Measurements from ENCODE around the gene ISY1.
"Not testable (repeated sequence)": the region's sequence is repeated elsewhere in the genome, so short reads cannot be mapped to it uniquely, and the experiment has no call there.

The ISY1 gene

DNA sequence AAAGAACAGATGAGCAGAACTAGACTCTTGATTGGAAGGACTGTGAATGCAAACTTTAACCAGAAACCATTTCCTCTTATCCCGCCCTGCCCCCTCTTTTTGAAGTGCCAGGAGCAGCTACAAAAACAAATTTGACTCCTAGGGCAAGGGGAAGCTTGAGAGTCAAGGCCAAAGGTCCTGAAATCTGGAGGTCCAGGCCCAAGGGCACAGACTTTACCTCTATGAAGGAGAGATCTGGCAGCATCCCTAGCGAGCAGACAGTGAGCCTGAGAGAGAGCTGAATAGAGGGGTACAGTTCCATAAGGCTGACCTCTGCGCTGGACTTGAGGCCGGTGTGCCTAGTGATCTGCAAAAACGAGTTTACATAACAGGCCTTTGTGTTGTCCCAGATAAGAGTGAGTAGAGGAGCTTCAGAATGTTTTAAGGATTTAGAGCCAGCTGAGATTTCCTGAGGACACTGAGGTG is 44.3 kb downstream of the ISY1 start:
- Histone ChIP-seq H3K36me3 (ENCODE audit: insufficient read depth, low read length) (peaks cover 18% of the 10 kb centered on the region; the same call in 1 of the 2 replicates), H4K20me1 (ENCODE audit: insufficient read depth, low read length) (no peaks in the 10 kb centered on the region), H3K79me2 (ENCODE audit: insufficient read depth, low read length) (peaks cover 14% of the 10 kb centered on the region), H3K4me1 (ENCODE audit: insufficient read depth, low read length, severe bottlenecking) (peaks cover 56% of the 10 kb centered on the region), H3K27ac (ENCODE audit: low read depth, low read length, poor library complexity, severe bottlenecking) (peak overlapping the region; percentile 86), H3K9me2 (ENCODE audit: low read depth, low read length) (no peaks in the 10 kb centered on the region), H3K4me2 (ENCODE audit: low read length) (peak overlapping the region; percentile 8; the same call in 1 of the 2 replicates), H3F3A (ENCODE audit: insufficient read depth, low read length) (no peaks in the 10 kb centered on the region), H3K27me3 (ENCODE audit: insufficient read depth, low read length) (no peaks in the 10 kb centered on the region), H3K9me3 (ENCODE audit: low read length) (no peaks in the 10 kb centered on the region), H3K9ac (ENCODE audit: low read length) (no peak overlapping the region; the same call in 1 of the 2 replicates), H3K4me3 (ENCODE audit: low read depth, low read length, poor library complexity, severe bottlenecking) (no peak overlapping the region), H2AFZ (ENCODE audit: low read length) (no peak overlapping the region)
- TF ChIP-seq EZH2 (IDR thresholded peaks at IDR 0.05; ENCODE audit: borderline replicate concordance, low read length): no peak
- TF ChIP-seq, protein P1, sequence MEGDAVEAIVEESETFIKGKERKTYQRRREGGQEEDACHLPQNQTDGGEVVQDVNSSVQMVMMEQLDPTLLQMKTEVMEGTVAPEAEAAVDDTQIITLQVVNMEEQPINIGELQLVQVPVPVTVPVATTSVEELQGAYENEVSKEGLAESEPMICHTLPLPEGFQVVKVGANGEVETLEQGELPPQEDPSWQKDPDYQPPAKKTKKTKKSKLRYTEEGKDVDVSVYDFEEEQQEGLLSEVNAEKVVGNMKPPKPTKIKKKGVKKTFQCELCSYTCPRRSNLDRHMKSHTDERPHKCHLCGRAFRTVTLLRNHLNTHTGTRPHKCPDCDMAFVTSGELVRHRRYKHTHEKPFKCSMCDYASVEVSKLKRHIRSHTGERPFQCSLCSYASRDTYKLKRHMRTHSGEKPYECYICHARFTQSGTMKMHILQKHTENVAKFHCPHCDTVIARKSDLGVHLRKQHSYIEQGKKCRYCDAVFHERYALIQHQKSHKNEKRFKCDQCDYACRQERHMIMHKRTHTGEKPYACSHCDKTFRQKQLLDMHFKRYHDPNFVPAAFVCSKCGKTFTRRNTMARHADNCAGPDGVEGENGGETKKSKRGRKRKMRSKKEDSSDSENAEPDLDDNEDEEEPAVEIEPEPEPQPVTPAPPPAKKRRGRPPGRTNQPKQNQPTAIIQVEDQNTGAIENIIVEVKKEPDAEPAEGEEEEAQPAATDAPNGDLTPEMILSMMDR (IDR thresholded peaks at IDR 0.05; ENCODE audit: low read length): no peak

DNA sequence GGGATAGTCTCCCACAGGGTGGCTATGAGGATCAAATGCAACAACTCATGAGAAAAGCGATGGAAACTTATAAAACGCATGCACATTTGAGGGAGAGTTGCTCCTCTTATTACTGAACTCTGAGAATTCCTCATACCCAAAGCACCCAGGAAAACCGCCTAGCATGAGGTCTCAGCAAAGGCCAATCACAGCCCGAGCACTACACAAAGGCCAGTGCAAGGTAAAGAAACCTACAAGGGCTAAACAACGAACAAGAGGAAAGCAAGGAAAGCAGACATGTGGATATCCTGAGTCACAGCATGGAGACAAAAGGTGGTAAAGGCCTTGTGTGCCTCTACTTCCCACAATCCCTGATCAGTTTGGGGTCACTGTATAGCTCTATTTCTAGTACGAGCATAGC is 46.4 kb downstream of the ISY1 start:
- Histone ChIP-seq H3K27ac (ENCODE audit: low read depth, low read length, poor library complexity, severe bottlenecking) (no peak overlapping the region), H3K4me1 (ENCODE audit: insufficient read depth, low read length, severe bottlenecking) (peaks cover 47% of the 10 kb centered on the region), H3K4me3 (ENCODE audit: low read depth, low read length, poor library complexity, severe bottlenecking) (no peak overlapping the region), H3K27me3 (ENCODE audit: insufficient read depth, low read length) (no peaks in the 10 kb centered on the region), H3K79me2 (ENCODE audit: insufficient read depth, low read length) (peaks cover 6% of the 10 kb centered on the region), H3K4me2 (ENCODE audit: low read length) (no peak overlapping the region), H3K9me3 (ENCODE audit: low read length) (no peaks in the 10 kb centered on the region), H3K9ac (ENCODE audit: low read length) (no peak overlapping the region), H2AFZ (ENCODE audit: low read length) (no peak overlapping the region), H3K36me3 (ENCODE audit: insufficient read depth, low read length) (peaks cover 18% of the 10 kb centered on the region; the same call in 1 of the 2 replicates), H4K20me1 (ENCODE audit: insufficient read depth, low read length) (no peaks in the 10 kb centered on the region), H3F3A (ENCODE audit: insufficient read depth, low read length) (no peaks in the 10 kb centered on the region), H3K9me2 (ENCODE audit: low read depth, low read length) (no peaks in the 10 kb centered on the region)
- no peak for TF ChIP-seq EZH2 (IDR thresholded peaks at IDR 0.05; ENCODE audit: borderline replicate concordance, low read length)
- TF ChIP-seq, protein P1 (IDR thresholded peaks at IDR 0.05; ENCODE audit: low read length): no peak

DNA sequence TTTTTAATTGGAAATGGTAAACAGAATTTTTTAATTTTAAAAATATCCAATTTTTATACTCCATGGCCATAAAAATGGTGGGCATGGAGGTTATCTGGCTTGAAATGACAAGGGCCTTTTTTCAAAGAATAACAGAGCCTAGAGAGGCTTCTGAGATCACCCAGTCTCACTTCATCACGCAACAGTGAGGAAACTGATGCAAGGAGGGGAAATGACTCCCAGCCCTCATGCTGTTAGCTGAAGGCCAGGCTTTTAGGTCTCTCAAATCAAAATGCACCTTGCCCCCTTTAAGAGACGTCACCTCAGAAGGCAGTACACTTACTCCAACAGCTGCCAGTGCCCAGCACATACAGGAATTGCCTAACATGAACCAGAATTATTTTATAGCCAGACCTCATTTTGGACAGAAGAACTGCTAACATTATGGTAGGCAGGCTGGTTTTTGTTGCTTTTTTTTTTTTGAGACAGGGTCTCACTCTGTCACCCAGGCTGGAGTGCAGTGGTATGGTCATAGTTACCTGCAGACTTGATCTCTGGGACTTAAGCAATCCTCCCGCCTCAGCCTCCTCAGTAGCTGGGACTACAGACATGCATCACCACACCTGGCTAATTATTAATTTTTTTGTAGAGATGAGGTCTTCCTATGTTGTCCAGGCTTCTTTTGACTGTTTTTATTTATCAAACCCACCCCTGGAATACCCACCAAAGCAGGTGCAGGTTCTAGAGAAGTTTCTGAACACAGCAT is 48.4 kb downstream of the ISY1 start:
- no peaks in the 10 kb centered on the region for H3K9me3 ChIP-seq (ENCODE audit: low read length)
- no peaks in the 10 kb centered on the region for H4K20me1 ChIP-seq (ENCODE audit: insufficient read depth, low read length)
- no peak overlapping the region for H3K4me2 ChIP-seq (ENCODE audit: low read length)
- H3K9me2 ChIP-seq (ENCODE audit: low read depth, low read length): no peaks in the 10 kb centered on the region
- H3F3A ChIP-seq (ENCODE audit: insufficient read depth, low read length): no peaks in the 10 kb centered on the region
- TF ChIP-seq, protein P1 (IDR thresholded peaks at IDR 0.05; ENCODE audit: low read length): no peak
- no peak for TF ChIP-seq EZH2 (IDR thresholded peaks at IDR 0.05; ENCODE audit: borderline replicate concordance, low read length)
- peaks cover 27% of the 10 kb centered on the region for H3K4me1 ChIP-seq (ENCODE audit: insufficient read depth, low read length, severe bottlenecking)
- H3K36me3 ChIP-seq (ENCODE audit: insufficient read depth, low read length): peaks cover 19% of the 10 kb centered on the region; the same call in 1 of the 2 replicates
- H3K27ac ChIP-seq (ENCODE audit: low read depth, low read length, poor library complexity, severe bottlenecking): peak overlapping the region; percentile 18
- H3K9ac ChIP-seq (ENCODE audit: low read length): no peak overlapping the region; the same call in 1 of the 2 replicates
- peaks cover 3% of the 10 kb centered on the region; the same call in 1 of the 2 replicates for H3K79me2 ChIP-seq (ENCODE audit: insufficient read depth, low read length)
- no peaks in the 10 kb centered on the region for H3K27me3 ChIP-seq (ENCODE audit: insufficient read depth, low read length)
- no peak overlapping the region for H2AFZ ChIP-seq (ENCODE audit: low read length)
- no peak overlapping the region for H3K4me3 ChIP-seq (ENCODE audit: low read depth, low read length, poor library complexity, severe bottlenecking)

DNA sequence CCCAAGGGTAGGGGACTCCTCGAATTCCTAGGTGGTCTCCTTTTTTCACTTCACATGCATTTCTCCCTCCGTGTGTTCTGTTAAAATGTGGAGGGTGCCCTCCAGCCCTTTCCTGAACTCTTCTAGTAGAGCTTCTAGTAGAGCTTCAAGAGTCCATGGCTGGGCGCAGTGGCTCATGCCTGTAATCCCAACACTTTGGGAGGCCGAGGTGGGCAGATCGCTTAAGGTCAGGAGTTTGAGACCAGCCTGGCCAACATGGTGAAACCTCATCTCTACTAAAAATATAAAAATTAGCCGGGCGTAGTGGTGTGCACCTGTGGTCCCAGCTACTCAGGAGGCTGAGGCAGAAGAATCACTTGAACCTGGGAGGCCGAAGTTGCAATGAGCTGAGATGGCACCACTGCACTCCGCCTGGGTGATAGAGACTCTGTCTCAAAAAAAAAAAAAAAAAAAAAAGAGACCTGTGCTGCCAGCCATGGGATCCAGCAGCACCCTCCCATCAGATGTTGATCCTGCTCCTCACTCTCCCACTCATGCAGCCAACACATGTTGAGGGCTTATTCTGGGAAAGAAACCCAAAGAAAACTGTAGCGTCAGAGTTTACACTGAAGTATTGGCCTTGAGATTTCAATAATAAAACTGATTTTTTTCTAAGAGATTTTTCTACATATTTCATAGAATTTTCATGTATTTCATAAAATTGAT is 49.6 kb downstream of the ISY1 start:
- not testable (repeated sequence) for H3K4me3 ChIP-seq (ENCODE audit: low read depth, low read length, poor library complexity, severe bottlenecking); H3K27ac ChIP-seq (ENCODE audit: low read depth, low read length, poor library complexity, severe bottlenecking); H3K79me2 ChIP-seq (ENCODE audit: insufficient read depth, low read length); H2AFZ ChIP-seq (ENCODE audit: low read length); H3F3A ChIP-seq (ENCODE audit: insufficient read depth, low read length); H3K4me2 ChIP-seq (ENCODE audit: low read length); H3K9ac ChIP-seq (ENCODE audit: low read length); H3K9me3 ChIP-seq (ENCODE audit: low read length); H4K20me1 ChIP-seq (ENCODE audit: insufficient read depth, low read length); H3K27me3 ChIP-seq (ENCODE audit: insufficient read depth, low read length); H3K9me2 ChIP-seq (ENCODE audit: low read depth, low read length)
- Histone ChIP-seq H3K36me3 (ENCODE audit: insufficient read depth, low read length) (peaks cover 19% of the 10 kb centered on the region; the same call in 1 of the 2 replicates), H3K4me1 (ENCODE audit: insufficient read depth, low read length, severe bottlenecking) (peaks cover 14% of the 10 kb centered on the region)
